Measurements from ENCODE around the gene ZNF692.
"Not testable (repeated sequence)": the region's sequence is repeated elsewhere in the genome, so short reads cannot be mapped to it uniquely, and the experiment has no call there.

The ZNF692 gene

DNA sequence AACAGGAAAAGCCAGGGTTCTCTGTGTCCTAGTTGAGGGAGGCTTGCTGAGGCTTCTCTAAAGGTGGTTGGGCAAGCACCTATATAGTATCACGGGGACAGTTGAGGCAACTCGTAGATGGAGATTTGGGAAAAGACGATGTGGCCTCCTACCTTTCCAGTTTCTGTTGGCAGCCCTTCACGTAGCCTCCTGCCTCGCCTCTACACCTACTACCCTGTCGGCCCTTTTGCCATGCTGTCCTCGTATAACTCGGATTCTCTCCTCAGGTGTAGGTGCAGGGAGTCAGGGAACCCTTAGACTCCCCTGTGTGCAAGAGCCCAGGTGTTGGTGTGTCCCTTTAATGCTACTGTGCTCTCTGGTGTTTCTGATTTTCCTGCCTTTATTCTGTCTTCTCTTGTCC is 10.3 kb downstream of the ZNF692 start:
- DNase-seq, result no peak

DNA sequence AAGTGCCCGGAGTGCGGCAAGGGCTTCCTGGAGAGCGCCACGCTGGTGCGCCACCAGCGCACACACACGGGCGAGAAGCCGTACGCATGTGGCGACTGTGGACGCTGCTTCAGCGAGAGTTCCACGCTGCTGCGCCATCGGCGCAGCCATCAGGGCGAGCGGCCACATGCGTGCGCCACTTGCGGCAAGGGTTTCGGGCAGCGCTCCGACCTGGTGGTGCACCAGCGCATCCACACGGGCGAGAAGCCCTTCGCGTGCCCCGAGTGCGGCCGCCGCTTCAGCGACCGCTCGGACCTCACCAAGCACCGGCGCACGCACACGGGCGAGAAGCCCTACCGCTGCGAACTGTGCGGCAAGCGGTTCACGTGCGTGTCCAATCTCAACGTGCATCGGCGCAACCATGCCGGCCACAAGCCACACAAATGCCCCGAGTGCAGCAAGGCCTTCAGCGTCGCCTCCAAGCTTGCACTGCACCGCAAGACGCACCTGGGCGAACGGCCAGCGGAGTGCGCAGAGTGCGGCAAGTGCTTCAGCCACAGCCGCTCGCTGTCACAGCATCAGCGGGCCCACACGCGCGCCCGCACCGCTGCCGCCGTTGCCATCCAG is 10.8 kb downstream of the ZNF692 start:
- DNase-seq, result no peak

DNA sequence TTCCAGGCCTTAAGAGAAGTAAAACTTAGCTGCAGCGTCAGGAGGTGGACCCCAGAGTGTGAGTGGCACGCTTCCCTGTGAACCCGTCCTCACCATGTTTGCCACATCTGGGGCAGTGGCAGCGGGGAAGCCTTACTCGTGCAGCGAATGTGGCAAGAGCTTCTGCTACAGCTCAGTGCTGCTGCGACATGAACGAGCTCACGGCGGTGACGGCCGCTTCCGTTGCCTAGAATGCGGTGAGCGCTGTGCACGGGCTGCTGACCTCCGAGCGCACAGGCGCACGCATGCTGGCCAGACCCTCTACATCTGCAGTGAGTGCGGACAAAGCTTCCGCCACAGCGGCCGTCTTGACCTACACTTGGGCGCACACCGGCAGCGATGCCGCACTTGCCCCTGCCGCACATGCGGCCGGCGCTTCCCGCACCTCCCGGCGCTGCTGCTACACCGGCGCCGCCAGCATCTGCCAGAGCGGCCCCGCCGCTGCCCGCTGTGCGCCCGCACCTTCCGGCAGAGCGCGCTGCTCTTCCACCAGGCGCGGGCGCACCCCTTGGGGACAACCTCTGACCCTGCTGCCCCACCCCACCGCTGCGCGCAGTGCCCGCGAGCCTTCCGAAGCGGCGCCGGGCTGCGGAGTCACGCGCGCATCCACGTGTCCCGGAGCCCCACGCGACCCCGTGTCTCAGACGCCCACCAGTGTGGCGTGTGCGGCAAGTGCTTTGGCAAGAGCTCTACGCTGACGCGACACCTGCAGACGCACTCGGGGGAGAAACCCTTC is 11.5 kb downstream of the ZNF692 start:
- DNase-seq, result no peak

DNA sequence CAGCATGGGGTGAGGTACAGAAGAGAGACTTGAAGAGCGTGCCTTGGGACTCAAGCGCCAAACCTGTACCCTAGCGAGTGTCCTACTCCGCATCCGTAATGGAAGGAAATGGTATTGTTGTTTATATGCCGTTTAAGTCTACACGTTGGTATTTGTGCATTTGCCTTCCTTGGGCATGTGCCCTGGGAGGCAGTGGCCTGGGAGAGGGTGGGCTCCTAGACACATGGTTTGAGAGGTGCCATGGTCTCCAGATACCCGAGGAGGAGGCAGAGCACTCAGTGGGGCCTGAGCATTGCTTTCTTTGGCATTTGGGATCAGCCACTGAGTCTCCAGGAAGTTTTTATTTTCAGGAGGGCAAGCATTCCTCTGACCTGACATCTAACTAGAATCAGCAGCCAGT is 14.4 kb downstream of the ZNF692 start:
- DNase-seq, result no peak

DNA sequence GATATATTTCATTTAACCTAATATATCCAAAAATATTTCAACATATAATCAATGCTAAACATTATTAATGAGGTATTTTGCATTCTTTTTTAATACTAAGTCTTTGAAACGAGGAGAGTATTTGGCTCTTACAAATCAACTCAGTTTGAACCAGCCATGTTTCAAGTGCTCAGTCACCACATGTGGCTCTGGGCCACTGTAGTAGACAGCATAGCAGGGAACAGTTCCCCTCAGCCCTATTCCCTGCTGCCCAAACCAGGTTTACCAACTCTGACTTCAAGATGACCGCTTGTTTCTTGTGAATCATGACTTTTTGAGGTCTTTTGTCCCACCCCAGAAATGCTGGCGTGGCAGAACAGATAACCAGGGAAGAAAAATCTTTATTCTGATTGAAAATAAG is 15.2 kb downstream of the ZNF692 start:
- DNase-seq, result no peak

DNA sequence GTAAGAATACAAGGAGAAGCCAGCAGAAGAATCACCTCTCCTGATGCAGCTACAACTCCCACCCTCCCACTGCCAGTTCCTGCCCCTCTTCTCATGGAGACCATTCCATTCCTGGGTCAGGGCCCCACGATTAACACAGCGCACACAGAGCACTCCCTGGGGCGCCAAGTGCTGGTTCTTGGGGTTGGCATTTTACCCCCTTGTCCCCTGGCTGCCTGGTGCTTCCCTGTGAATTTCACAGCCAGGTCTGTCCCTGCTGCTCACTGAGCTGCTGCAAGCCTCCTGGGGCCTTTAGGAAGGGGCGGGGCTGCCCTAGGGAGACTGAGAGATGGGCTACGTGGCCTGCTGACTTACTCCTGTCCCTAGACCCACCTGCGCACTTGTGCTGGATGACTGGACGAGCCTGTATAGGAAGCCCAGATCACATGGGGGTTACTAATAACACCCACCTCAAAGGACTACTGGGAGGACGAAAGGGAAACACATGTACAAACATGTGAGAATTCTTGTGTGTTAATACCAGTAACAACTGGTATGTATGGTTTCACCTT is 16.0 kb downstream of the ZNF692 start:
- no peak for DNase-seq

DNA sequence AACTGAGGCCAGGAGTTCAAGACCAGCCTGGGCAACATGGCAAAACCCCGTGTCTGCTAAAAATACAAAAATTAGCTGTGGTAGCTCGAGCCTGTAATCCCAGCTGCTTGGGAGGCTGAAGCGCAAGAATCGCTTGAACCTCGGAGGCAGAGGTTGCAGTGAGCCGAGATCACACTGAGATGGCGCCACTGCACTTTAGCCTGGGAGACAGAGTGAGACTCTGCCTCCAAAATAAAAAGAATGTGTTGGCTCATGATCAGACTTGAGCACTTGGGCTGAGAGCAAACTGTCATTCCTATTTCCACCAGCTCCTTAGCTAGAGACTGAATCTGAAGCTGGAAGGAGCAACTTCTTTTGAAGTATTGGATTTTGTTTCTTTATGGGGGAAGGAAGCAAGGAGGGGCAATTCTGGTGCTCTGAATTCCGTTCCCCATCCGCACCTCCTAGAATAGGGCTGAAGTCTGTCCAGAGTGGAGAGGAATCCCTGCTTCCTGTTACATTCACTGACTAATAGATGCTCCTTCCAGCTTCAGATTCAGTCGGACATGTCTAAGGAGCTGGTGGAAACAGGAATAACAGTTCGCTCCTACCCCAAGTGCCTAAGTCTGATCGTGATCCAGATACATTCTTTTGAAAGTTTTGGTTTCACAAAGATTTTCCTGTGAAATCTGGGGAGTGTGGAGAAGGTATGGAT is 17.0 kb downstream of the ZNF692 start:
- DNase-seq, result peak; percentile 65

DNA sequence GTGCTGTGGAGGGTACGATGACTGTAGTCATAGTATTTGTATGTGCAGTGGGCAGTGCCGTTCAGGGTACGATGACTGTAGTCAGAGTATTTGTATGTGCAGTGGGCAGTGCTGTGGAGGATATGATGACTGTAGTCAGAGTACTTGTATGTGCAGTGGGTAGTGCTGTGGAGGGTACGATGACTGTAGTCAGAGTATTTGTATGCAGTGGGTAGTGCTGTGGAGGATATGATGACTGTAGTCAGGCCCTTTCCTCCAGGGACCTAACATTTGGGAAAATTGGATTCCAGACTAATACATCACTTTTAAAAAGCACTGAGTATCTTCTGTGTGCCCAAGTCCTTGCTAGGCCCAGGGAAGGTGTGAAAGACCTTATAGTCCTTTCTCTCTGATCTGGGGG is 17.9 kb downstream of the ZNF692 start:
- DNase-seq, result no peak

DNA sequence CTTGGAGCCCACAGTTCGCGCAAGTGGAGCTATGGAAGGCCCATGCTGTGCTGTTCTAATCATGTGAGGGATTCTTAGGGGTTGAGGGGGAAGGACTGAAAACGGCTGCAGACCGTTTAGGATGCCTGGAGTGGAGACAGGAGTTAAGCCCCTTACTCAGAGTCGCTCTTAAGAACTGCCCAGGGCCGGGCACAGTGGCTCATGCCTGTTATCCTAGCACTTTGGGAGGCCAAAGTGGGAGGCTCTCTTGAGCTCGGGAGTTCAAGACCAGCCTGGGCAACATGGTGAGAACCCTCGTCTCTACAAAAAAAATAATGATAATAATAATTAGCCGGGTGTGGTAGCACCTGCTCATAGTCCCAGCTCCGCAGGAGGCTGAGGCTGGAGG is 19.7 kb downstream of the ZNF692 start:
- no peak for DNase-seq

DNA sequence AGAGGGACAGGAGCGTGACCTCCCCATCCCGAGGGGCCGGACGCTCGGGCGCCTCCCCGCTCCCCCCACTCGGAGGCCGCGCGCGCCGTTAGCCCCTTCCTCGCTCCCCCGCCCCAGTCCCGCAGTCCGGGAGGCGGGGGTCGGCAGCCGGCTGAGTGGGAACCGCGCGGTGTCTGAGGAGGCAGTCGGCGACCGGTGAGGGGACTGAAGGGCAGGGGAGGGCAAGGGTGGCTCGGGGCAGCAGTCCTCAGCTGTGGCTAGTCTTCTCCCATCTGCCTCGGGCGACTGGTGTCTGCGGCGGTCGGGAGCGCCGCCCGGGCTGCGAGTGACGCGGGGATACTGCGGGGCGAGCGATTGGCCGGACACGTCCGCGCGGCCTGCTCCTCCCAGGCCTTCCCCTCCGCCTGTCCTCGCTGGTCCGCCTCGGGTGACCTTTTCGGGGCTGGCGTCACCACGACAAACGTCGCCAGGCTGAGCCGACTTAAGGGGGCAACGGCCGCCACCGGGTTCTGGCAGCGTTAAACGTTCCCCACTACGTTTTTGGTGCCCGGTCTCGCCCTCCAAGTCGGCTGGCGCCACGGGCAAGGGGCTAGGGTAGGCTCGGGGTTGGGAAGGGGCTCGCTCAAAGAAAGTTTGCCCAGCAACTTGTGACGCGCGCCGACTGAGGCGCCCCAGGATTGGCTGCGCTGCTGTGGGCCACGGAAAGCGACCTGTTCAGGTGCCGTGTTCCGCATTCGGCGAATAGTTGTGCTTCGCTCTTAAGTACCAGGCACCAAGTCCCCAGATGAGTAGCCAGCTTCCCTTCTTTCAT is 20.3 kb downstream of the ZNF692 start:
- peak; percentile 91 for DNase-seq

DNA sequence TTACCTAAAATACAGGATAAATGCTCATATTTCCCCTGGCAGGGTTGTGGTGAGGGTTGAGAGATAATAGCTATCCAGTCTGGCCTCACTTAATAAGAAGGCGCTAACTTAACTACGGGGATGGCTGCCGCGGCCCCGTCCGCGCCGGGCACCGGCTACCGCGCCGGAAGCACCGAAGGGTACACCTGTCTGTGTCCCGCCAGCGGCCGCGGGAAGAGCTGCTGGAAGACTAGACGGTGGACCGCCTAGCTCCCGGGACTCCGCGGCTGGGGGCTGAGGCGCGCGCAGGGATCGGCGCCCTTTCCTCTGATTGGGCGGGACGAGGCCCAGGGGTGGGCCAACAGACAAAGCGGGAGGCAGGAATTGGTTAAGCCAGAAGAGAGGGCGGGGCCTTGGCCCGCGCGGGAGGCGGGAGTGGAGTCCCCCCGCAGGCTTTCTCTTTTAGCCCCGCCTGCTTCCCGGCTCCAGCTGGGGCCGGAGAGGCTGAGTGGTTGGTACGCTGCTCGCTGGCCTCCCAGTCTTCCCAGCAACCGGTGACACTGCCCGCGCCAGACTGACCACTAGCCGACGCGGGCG is 21.0 kb downstream of the ZNF692 start, which contains the start of gene ZNF672:
Gene ZNF672, plus strand, starts transcription at position 444 of the 576 bp plus-strand sequence. CDS start 9,051 bp downstream, outside the sequence.
- peak; percentile 95 for DNase-seq

DNA sequence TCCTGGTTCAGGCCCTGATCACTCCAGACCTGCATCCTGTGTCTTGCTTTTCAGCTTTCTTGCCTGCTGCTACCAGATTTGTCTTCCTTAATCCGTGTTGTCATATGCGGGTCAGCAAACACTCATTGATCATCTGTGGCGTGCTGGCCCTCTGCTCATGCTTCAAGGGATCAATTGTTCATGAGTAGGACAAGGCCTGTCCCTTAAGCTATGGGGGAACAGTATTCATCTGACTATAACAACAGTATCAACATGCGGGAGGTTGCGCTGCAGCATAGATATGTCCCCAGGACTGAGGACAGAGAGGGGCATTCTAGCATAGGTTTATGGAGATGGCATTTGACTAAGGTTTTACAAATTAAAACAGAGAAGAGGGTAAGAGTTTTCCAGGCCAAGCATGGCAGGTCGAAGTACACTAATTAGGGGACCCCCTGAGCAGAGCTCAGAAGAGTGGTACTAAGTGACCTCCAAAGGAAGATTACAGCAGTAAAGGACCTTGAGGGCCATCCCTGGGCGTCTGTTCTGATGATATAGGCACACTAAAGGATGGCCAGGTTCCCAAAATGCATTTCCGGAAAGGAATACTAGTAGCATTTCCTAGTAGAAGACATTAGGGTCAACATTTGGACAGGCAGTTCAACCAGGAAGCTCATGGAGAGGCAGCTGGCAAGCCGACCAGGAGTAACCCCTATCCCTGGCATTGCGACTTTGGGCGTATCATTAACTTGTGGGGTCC is 21.7 kb downstream of the ZNF692 start:
- no peak for DNase-seq

DNA sequence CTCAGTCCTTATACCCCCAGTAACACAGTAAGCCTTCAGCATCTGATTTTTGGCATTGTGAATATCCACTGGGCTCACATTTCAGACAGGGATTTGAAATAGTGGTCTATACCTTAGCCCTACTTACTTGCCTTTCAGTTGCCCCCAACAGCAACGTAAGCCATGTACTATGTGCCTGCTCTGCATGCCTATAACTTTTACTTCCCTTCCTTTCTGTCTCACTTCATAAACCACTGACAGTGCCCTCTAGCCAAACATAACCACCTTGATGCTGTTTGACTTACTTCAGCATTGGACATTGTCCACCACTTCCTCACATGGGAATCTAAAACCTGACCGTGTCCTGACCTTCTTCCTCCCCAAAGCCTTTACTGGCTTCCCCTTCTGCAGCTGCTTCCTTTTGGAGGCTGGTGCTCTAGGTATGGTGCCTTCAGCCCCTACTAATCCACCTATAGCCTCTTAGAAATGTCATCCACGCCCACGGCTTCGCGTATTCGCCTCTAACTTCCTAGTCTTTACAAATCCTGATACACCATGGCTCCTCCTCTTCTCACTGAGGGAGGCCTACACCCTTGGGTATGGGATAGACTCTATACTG is 24.4 kb downstream of the ZNF692 start:
- DNase-seq, result no peak

DNA sequence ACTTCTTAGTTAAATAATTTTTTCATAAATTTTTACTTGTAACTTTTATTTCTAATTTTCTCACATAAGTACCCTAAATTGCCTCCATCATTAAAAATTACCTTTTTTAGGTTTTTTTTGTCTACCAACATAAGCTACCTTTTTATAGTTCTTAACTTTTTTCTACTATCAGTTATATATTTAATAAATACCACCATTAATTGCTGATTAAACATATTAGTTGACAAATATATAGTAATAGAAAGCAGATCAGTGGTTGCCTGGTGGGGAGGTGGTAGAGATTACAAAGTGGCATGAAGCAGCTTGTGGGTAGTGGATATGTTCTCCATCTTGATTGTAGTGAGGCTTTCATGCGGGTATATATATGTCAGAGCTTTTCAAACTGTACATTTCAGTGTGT is 27.0 kb downstream of the ZNF692 start:
- no peak for DNase-seq

DNA sequence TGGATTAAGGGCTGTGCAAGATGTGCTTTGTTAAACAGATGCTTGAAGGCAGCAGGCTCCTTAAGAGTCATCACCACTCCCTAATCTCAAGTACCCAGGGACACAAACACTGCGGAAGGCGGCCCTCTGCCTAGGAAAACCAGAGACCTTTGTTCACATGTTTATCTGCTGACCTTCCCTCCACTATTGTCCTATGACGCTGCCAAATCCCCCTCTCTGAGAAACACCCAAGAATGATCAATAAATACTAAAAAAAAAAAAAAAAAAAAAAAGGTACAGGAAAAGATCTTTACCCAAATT is 28.2 kb downstream of the ZNF692 start:
- DNase-seq, result not testable (repeated sequence)

DNA sequence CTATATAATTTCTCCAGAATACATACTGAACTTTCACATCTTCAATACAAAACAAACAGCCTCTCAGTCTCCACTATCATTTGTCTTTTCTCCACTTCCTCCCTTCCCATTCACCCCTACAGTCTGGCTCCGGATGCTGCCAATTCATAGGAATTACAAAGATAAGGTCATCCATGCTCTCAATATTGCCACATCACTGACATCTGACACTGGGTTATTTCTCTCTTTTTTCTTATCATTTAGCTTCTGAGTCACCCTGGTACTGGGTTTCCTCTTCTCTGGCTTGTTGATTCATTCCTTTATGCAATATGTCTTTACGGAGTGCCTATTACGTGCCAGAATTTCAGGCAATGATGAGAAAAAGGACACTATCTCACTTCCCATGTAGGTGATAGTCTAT is 30.0 kb downstream of the ZNF692 start:
- DNase-seq, result no peak

DNA sequence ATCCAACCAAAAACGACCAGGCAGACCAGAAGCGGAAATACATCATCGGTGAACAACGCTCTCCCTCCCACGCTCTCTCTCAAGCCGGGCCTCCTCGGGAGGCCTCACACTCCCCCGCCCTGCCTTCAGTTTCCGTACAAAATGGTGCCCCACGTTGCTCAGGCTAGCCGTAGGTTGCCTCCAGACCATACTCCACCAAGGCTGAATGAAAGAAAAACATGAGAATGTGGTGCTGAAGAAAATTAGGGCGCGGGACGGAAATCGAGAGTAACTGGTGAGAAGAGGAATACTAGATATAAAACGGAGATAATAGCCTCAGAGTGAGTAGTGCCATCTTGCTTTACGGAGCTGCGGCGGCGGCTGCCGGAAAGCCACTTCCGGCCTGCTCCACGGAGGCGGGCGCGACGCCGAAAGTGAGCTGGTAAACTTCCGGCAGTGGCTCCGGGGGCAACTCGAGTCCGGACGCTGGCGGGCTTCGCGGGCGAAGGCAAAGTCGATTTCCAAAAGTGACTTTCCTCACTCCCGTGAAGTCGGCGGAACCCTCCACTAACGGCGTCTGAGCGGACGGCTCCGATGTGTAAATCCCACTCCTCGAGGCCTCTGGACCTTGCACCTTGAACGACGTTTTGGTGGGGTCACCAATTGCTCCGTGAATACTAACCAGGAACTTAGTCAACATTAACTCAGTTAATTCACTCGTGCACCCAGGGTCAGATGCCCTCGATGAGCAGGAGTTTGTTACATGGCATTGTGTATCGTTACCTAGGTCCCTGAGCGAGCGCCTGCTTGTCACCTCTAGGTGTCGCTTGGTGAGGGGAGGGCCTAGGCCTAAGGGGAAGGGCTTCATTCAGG is 32.8 kb downstream of the ZNF692 start, which contains the start of gene SH3BP5L:
Gene SH3BP5L, minus strand, starts transcription at position 7 of the 852 bp plus-strand sequence. CDS start 980 bp downstream, outside the sequence.
- DNase-seq, result peak; percentile 92

DNA sequence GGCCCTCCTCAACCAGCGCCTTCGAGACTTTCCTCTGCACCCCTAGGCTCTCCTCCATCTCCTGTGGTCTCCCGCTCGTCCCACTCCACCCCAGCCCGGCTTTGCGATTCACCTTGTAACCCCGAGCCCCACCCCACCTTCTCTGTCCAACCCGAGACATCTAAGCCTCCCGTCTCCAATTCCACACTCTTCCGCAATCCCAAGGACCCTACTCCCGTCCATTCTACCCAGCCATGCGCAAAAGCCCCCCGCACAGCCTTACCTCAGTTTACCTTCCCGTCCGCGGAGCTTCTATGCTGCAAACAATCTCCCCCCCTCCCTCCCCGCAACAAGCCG is 33.3 kb downstream of the ZNF692 start:
- DNase-seq, result no peak

DNA sequence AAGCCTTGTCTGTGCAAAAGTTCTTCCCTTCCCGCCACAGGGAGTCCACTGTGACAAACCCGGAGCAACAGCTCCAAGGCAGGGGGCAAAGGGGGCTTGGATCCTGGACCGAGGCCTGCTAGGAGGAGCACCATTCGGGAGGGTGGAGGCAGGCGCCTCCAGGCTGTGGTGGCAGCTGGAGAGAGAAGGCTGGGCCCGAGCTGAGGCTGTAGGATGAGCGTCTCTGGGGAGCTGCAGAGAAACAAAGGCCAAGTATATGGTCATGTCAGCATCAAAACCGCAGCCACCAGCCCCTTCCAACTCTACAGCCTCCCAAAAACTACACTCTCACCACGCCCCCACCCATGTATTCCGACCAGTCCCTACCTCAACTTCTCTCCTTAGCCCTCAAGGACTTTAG is 33.7 kb downstream of the ZNF692 start:
- no peak for DNase-seq

DNA sequence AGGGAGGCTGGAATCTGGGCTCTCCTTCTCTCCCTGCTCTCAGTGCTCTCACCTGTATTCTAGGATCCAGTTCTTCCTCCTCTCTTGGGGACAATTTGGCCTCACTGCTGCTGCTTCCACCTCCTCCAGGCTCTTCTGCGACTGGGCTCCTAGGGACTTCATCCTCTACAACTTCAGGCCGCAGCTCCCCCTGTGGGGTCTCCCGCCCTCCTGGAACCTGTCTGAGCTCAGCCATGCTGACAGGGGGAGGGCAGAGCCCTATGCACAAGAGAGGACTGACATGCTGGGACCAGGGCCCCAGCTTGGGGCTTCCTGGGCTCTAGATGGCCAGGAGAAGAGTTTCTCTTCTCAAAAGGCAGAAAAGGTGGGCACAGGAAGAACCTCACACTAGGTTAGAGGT is 34.2 kb downstream of the ZNF692 start:
- no peak for DNase-seq

DNA sequence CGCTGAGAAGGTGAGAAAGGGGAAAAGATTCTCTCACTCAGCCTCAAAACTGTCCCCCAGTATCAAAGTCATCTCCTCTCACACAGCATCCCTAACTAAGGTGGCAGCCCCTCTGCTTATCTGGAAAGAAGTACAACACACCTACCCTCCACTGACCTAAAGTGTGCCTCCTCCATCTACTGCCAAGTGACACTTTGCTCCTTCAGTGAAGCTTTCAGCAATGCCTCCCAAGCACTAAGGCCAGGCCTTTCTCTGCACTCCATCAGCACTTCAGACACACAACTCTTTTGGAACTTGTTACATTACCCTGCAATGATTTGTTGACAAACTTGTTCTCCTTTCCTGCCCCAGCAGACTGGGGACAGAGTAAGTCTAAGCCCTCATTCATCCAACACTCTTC is 34.6 kb downstream of the ZNF692 start:
- DNase-seq, result no peak

Measured in CD4-positive, alpha-beta T cell treated with Interleukin-21 for 1 hour (primary cell).